Activated T-cell treated with anti-CD3 and anti-CD28 coated beads, Interleukin-2, amount 50 U/mL, for 24 hours (primary cell): ENCODE results near the gene SP110.
"Not testable (repeated sequence)": the region's sequence is repeated elsewhere in the genome, so short reads cannot be mapped to it uniquely, and the experiment has no call there.

Experiments used
- DNase-seq: peaks from one replicate; pipeline ENCODE4 v3.0.0-alpha.2; 2020
- H3K27ac Mint-ChIP-seq: 2 replicates; pipeline ENCODE4 v1.8.0; 2020; ENCODE audit warnings: mild to moderate bottlenecking, mixed read lengths
- H3K27me3 Mint-ChIP-seq: 2 replicates; pipeline ENCODE4 v1.8.0; 2020; ENCODE audit warnings: mixed read lengths
- H3K36me3 Mint-ChIP-seq: 2 replicates; pipeline ENCODE4 v1.8.0; 2020; ENCODE audit warnings: low read depth, mixed read lengths
- H3K4me1 Mint-ChIP-seq: 2 replicates; pipeline ENCODE4 v1.8.0; 2020; ENCODE audit warnings: low read depth, mixed read lengths
- H3K4me3 Mint-ChIP-seq: 2 replicates; pipeline ENCODE4 v1.8.0; 2020; ENCODE audit warnings: mild to moderate bottlenecking, moderate library complexity, mixed read lengths
- H3K9me3 Mint-ChIP-seq: 2 replicates; pipeline ENCODE4 v1.8.0; 2020; ENCODE audit warnings: mixed read lengths

SP110 gene

DNA sequence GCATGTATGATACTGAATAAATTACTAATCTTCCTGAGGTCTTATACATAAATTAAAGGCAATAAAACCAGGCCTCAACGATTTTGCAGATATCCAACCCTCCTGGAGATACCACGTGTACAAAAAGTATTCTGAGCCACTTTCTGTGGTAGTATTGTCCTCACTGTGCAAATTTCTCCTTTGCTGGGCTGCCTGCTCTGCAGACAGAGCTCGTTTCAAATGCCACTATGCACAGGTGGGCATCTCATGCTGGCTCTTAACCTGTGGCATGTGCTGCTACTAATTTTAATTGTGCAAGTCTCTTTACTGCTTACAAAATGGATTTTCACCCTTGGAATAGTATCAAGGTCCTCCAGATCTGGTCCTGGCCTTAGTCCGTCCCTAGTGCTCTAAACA, 84.7 kb downstream of the SP110 start:
- Mint-ChIP-seq H3K36me3 (no peaks in the 10 kb centered on the region), H3K27me3 (peaks cover under 1% of the 10 kb centered on the region), H3K4me1 (no peaks in the 10 kb centered on the region), H3K27ac (no peak overlapping the region), H3K4me3 (no peak overlapping the region), H3K9me3 (peaks cover 5% of the 10 kb centered on the region)
- no peak for DNase-seq

DNA sequence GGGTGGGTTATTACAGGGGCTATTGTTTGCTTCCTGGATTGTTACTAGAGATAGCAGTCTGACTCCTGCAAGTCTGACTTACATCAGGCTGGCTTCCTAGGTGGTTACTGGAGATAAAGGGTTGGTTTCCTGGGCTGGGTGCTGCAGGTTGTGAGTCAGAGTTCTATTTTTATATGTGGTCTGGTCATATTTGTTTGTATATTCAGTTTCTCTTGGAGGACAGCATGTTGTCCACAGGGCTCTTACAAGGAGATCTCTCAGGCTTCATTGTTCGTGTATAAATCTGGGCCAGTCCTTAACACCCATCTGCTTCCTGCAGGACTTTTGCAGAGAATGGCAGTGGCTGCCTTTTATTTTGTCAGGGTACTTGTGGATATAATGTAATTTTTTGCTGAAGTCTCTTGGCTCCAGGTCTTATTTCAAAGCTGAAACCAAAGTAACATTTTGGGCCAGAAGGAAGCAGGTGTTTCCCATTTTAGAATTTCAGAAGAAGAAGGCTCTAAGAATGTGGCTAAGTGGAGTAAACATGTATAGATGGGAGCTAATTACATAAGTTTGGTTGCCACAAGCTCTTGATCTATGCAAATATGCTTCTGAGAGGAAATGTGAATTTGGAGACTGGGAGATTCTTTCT, 85.2 kb downstream of the SP110 start:
- no peaks in the 10 kb centered on the region for H3K4me1 Mint-ChIP-seq
- no peaks in the 10 kb centered on the region for H3K36me3 Mint-ChIP-seq
- no peak for DNase-seq
- no peak overlapping the region for H3K4me3 Mint-ChIP-seq
- no peak overlapping the region for H3K27ac Mint-ChIP-seq
- H3K9me3 Mint-ChIP-seq: peaks cover under 1% of the 10 kb centered on the region
- H3K27me3 Mint-ChIP-seq: no peaks in the 10 kb centered on the region

DNA sequence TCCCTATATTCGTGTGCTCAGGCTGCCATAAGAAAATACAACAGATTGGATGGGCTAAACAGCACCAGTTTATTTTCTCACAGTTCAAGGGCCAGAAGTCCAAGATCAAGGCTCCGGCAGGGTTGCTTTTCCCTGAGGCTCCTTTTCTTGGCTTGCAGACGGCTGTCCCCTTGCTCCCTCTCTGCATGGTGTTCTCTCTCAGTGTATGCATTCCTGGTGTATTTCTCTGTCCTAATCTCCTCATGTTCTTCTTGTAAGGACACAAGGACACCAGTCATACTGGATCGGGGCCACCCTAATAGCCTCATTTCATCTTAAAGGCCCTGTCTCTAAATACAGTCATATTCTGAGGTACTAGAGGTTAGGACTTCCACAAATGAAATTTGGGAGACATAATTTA, 88.4 kb downstream of the SP110 start:
- no peak for DNase-seq
- Mint-ChIP-seq H3K4me3 (no peak overlapping the region), H3K36me3 (no peaks in the 10 kb centered on the region), H3K27ac (no peak overlapping the region), H3K27me3 (no peaks in the 10 kb centered on the region), H3K9me3 (no peaks in the 10 kb centered on the region), H3K4me1 (peaks cover 4% of the 10 kb centered on the region)

DNA sequence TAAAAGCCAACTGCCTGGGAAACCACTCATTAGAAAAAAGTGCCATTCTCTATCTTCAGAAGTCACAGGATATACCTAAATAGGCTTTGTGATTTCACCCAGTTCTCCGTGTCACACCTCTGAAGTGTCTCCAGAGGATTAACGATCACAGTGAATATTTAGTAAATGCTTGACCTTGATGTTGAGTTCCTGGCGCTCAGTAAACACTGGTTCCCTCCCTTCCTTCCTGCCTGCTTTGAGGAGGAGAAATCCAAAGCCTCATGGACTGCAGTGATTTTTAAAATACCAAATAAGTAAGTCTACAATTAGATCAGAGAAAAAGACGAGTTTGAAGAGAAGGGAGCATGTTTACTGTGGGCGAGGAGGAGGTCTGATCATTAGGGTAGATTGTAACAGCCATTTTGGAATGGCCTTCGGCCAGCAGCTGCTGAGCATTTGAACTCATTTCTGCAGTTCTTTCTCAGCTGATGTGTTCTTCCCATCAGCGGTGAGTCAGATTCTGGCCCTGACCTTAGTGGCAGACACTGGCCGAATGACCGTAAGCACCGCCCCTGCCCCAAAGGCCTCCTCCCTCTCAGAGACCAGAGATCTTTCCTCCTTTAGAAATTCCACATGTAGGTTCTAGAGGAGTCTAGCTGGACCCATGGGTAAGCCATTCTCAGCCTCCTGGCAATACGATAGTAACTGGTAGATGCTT, 89.0 kb downstream of the SP110 start:
- H3K27ac Mint-ChIP-seq: no peak overlapping the region
- DNase-seq: no peak
- no peak overlapping the region for H3K4me3 Mint-ChIP-seq
- H3K36me3 Mint-ChIP-seq: no peaks in the 10 kb centered on the region
- no peaks in the 10 kb centered on the region for H3K9me3 Mint-ChIP-seq
- peaks cover 4% of the 10 kb centered on the region for H3K4me1 Mint-ChIP-seq
- H3K27me3 Mint-ChIP-seq: no peaks in the 10 kb centered on the region

DNA sequence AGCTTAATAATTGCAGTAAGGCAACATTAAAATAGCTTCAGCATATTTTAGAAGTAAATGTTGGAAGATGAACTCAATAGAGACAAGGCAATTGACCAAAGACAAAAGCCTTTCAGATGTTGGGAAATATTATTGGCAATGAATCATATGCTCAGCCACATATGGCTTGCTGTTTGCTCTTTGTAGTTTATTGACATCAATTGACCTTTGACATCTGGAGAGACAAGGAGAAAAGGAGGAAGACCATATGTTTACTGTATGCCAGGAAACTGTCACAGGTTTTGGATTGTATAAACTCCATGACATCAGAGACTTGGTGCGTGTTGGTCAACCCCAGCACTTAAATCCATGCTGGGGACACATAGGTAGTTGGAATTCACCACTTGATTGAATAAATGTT, 90.4 kb downstream of the SP110 start:
- no peaks in the 10 kb centered on the region for H3K27me3 Mint-ChIP-seq
- H3K4me3 Mint-ChIP-seq: no peak overlapping the region

DNA sequence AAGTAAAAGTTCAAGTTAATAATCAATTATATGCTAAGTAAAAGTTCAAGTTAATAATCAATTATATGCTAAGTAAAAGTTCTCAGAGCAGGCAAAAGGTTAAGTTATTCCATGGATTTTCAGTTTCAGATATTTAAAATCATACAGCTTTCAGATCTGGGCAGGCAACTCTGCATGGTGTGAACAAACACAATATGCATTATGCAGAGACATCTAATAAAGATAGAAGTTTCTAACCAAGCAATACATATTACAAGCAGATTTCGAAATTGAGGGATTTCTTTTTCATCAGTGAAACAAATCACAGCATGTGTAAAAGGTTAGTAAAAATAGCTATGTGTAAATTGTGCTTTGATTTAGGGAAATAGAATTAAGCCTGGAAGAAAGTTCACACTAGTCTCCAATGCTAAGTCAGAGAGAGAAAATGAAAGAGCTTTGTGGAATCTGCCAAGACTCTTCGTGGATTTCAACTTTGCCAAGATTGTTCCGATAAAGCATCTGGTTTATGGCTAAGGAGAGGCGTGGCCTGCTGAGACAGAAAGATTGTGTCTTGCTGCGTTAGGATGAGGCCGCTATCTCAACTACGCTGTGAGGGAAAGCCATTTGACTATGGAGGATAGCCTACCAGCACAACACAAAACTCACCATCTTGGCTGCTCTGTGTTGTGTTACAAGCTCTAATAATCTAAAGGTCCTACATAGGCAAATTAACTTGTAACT, 91.0 kb downstream of the SP110 start:
- H3K27ac Mint-ChIP-seq: no peak overlapping the region

More for the DNA sequence above, 90.4 kb downstream of the SP110 start:
- Mint-ChIP-seq H3K9me3 (no peaks in the 10 kb centered on the region), H3K36me3 (no peaks in the 10 kb centered on the region), H3K27ac (no peak overlapping the region), H3K4me1 (peaks cover 17% of the 10 kb centered on the region)
- DNase-seq: no peak

DNA sequence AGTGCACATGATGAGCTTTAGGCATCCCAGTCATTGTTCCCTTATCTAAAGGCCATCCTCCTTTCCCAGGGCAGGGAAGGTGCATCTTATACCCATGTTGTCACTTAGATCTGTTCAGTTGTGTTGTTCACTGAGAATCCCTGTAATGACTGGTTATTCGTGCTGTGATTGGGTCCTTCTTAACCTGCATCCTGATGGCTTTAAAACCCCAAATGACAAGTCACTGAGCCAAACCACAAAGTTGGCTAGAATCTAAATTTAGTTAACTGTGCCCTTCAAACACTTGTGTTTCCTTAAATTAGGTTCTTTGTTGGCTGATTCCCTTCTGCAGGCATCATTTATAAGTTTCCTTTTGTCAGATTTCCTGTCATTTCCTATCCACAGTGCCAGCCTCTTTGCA, 92.6 kb downstream of the SP110 start:
- DNase-seq: no peak
- peaks cover 18% of the 10 kb centered on the region for H3K4me1 Mint-ChIP-seq
- H3K27me3 Mint-ChIP-seq: no peaks in the 10 kb centered on the region
- no peak overlapping the region for H3K27ac Mint-ChIP-seq
- H3K36me3 Mint-ChIP-seq: no peaks in the 10 kb centered on the region
- no peak overlapping the region for H3K4me3 Mint-ChIP-seq
- no peaks in the 10 kb centered on the region for H3K9me3 Mint-ChIP-seq

More for the DNA sequence above, 91.0 kb downstream of the SP110 start:
- Mint-ChIP-seq H3K27me3 (no peaks in the 10 kb centered on the region), H3K4me1 (peaks cover 18% of the 10 kb centered on the region), H3K36me3 (no peaks in the 10 kb centered on the region), H3K4me3 (no peak overlapping the region), H3K9me3 (no peaks in the 10 kb centered on the region)
- no peak for DNase-seq

DNA sequence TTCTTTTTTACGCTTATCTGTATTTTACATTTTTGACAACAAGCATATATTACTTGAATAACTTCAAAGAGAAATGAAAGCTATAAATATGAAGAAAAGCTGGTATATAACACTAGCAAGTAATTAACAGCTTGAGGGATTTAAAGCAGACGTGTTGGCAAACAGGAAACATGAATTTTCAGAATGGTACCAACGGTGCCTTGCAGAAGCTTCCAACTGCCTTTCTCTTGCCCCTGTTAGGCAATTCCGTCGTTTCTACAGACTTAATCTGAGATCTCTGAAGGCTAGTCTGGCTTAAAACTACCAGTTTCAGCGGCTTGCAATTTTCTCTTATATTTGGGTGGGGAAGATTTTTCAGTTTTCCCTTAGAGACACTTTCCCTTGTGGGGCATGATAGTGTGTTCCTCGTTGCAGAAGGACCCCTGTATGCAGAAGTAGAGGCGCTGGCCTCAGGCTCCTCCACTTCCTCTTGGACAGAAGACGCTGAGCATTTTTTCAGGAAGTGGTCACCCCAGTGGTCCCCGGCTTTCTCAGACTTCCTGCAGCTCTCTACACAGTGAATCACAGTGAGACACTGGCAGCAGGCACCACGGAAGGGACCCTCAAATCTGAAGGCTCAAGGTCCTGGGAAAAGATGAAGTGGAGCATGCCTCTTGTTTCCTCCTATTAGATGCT, 94.9 kb downstream of the SP110 start:
- Mint-ChIP-seq H3K9me3 (peaks cover 3% of the 10 kb centered on the region), H3K4me3 (no peak overlapping the region), H3K27me3 (no peaks in the 10 kb centered on the region), H3K4me1 (peaks cover 18% of the 10 kb centered on the region), H3K27ac (no peak overlapping the region), H3K36me3 (no peaks in the 10 kb centered on the region)
- no peak for DNase-seq

DNA sequence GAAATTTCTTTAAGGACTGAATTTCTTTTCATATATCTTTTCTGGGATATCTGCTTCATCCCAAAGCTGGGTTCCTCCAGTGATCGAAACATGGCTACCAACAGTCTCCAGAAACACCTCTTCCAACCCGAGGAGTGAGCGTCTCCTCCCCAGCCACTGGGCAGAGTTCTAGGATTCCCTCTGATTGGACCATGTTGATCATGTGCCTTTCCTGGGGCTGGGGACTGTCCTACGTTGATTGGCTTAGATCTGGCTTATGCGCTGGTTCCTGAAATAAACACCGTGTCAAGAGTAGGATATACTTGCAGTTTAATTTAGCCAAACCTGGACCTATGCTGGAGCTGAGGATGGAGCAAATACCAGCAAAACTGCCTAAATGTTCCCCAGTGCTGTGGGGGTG, 95.5 kb downstream of the SP110 start:
- no peaks in the 10 kb centered on the region for H3K36me3 Mint-ChIP-seq
- H3K27me3 Mint-ChIP-seq: no peaks in the 10 kb centered on the region
- no peak for DNase-seq
- peaks cover 18% of the 10 kb centered on the region for H3K4me1 Mint-ChIP-seq
- H3K4me3 Mint-ChIP-seq: no peak overlapping the region
- H3K9me3 Mint-ChIP-seq: peaks cover 3% of the 10 kb centered on the region
- H3K27ac Mint-ChIP-seq: no peak overlapping the region

DNA sequence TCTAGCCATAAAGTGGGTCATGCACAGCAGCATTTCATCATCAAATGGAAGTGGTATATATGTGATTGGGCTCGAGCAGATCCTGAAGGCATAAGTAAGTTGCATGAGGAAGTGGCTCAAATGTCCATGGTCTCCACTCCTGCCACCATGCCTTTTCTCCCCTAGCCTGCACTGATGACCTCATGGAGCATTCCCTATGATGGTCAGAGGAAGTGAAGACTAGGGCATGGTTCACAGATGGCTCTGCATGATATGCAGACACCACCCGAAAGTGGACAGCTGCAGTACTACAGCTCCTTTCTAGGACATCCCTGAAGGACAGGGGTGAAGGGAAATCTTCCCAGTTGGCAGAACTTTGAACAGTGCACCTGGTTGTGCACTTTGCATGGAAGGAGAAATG, 99.4 kb downstream of the SP110 start:
- DNase-seq, H3K4me3 Mint-ChIP-seq, H3K27me3 Mint-ChIP-seq, H3K27ac Mint-ChIP-seq, H3K36me3 Mint-ChIP-seq, H3K9me3 Mint-ChIP-seq: not testable (repeated sequence)
- H3K4me1 Mint-ChIP-seq: peaks cover 10% of the 10 kb centered on the region

DNA sequence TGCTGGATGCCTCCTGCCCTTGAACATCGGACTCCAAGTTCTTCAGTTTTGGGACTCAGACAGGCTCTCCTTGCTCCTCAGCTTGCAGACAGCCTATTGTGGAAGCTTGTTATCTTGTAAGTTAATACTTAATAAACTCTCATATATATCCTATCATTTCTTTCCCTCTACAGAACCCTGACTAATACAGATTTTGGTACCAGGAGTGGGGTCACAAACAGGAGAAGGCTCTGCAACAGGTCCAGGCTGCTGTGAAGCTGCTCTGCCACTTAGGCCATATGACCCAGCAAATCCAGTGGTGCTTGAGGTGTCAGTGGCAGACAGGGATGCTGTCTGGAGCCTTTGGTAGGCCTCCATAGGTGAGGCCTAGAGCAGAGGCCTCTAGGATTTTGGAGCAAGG, 100.0 kb downstream of the SP110 start:
- not testable (repeated sequence) for DNase-seq, H3K9me3 Mint-ChIP-seq, H3K4me1 Mint-ChIP-seq, H3K4me3 Mint-ChIP-seq, H3K27ac Mint-ChIP-seq, H3K27me3 Mint-ChIP-seq, H3K36me3 Mint-ChIP-seq
